K562 (cell line): ENCODE data around the gene COL7A1. TPM values are rescaled to one million over a fixed set of nuclear protein-coding genes. Genes with fewer than 3 reads are reported as not detected.

ENCODE experiments used
- ATAC-seq: fragments of 200-7000 bp; cut with Tn5 transposase; 3 replicates; pipeline ENCODE4 v1.9.1; 2020; ENCODE audit warnings: moderate library complexity
- BruUV-seq: library from RNA; stranded (reverse); fragments of 400-500 nt; replicated peaks from 2 replicates; lab custom pipeline; 2021; lab: Mats Ljungman, UMichigan
- CTCF ChIA-PET: fragments of 300-600 bp; formaldehyde crosslinking; extraction: SDS; loops from one replicate; lab custom pipeline; 2021; ENCODE audit warnings: low intra/inter-chr PET ratio; lab: Yijun Ruan, JAX
- POLR2A ChIA-PET: fragments of 300-600, 350-650 bp; sonication (Branson Sonifier 250); formaldehyde crosslinking; extraction: SDS; loops from one replicate; lab custom pipeline; 2021; ENCODE audit warnings: antibody characterized with exemption, inconsistent platforms; lab: Yijun Ruan, JAX
- DNase-seq, 4 experiments: peaks; one replicate each; pipeline versions ENCODE4 v3.0.0 to v3.0.0-alpha.2; 2011 to 2018; ENCODE audit warnings: low spot score in 3 of 4, mixed read lengths in 3 of 4; ENCODE audit errors: extremely low read depth in 1 of 4
- FAIRE-seq: peaks from 2 replicates; lab custom pipeline; 2011; peaks lifted over from hg19 to GRCh38; lab: Jason Lieb, UNC
- H2AFZ ChIP-seq: 2 replicates; pipeline ENCODE4 v1.6.0; 2011; ENCODE audit warnings: low read depth, low read length, control low read depth, inconsistent platforms
- H3K27ac ChIP-seq: fragments of 200-600 bp; 3 replicates; pipeline ENCODE4 v1.8.0; 2011; ENCODE audit warnings: low read depth, mild to moderate bottlenecking, control low read depth, inconsistent platforms, low read length, moderate library complexity, mixed read lengths; ENCODE audit errors: extremely low read depth
- H3K27me3 ChIP-seq, 2 experiments: fragments of 300-600 bp in 1 of 2; 2 replicates in 1 of 2; 3 replicates in 1 of 2; pipeline versions ENCODE4 v1.6.0 to v1.8.0; 2011; ENCODE audit warnings: inconsistent platforms in 2 of 2, low read length in 2 of 2, mild to moderate bottlenecking in 1 of 2, mixed read lengths in 1 of 2, moderate library complexity in 1 of 2; ENCODE audit not compliant: control insufficient read depth in 2 of 2, insufficient read depth in 2 of 2
- H3K36me3 ChIP-seq: fragments of 300-600 bp; 3 replicates; pipeline ENCODE4 v1.8.0; 2011; ENCODE audit warnings: mild to moderate bottlenecking, low read length, inconsistent platforms; ENCODE audit not compliant: control insufficient read depth, insufficient read depth
- H3K4me1 ChIP-seq, 2 experiments: fragments of 200-600 bp in 1 of 2; replicated peaks in 1 of 2; 2 replicates in 1 of 2; 3 replicates in 1 of 2; pipeline versions ENCODE4 v1.5.1 to v1.8.0; 2011; ENCODE audit warnings: inconsistent platforms in 2 of 2, low read length in 2 of 2, mild to moderate bottlenecking in 1 of 2, mixed read lengths in 1 of 2, moderate library complexity in 1 of 2; ENCODE audit not compliant: control insufficient read depth in 2 of 2, insufficient read depth in 2 of 2
- H3K4me2 ChIP-seq: 2 replicates; pipeline ENCODE4 v1.6.1; 2011; ENCODE audit warnings: low read length, control low read depth, inconsistent platforms, mixed read lengths; ENCODE audit not compliant: insufficient read depth
- H3K4me3 ChIP-seq: fragments of 200-600 bp; sonication (generic), shearing (Covaris generic); 2 replicates; pipeline ENCODE4 v1.5.1; 2016; ENCODE audit warnings: control low read depth, inconsistent platforms
- H3K79me2 ChIP-seq: fragments of 200-600 bp; 3 replicates; pipeline ENCODE4 v1.8.0; 2011; ENCODE audit warnings: low read length, inconsistent platforms; ENCODE audit not compliant: control insufficient read depth, insufficient read depth
- H3K9ac ChIP-seq, 2 experiments: 2 replicates each; pipeline versions ENCODE4 v1.6.0 to v1.6.1; 2011; ENCODE audit warnings: low read depth in 2 of 2, low read length in 2 of 2, control low read depth in 1 of 2, inconsistent platforms in 1 of 2, mild to moderate bottlenecking in 1 of 2, mixed read lengths in 1 of 2; ENCODE audit not compliant: insufficient read depth in 1 of 2
- H3K9me1 ChIP-seq: one replicate; pipeline ENCODE4 v1.6.0; 2011; ENCODE audit warnings: inconsistent platforms, mild to moderate bottlenecking, low read length, moderate library complexity; ENCODE audit not compliant: control insufficient read depth, insufficient read depth
- H3K9me3 ChIP-seq: replicated peaks from 2 replicates; pipeline ENCODE4 v1.5.1; 2011; ENCODE audit warnings: low read depth, low read length, inconsistent platforms; ENCODE audit not compliant: control insufficient read depth, insufficient read depth
- H4K20me1 ChIP-seq: replicated peaks from 2 replicates; pipeline ENCODE4 v1.6.1; 2011; ENCODE audit warnings: low read length, inconsistent platforms, mixed read lengths; ENCODE audit not compliant: control insufficient read depth, insufficient read depth
- CCAR2 ChIP-seq: fragments of 200-400 bp; formaldehyde crosslinking; IDR thresholded peaks from 2 replicates; pipeline ENCODE4 v1.6.1; 2017; ENCODE audit warnings: mild to moderate bottlenecking, low read depth, low read length
- CXXC5 ChIP-seq: fragments of 250-450 bp; sonication (Bioruptor Pico); IDR thresholded peaks from 2 replicates; pipeline ENCODE4 v1.8.0; 2022; ENCODE audit warnings: inconsistent platforms, mild to moderate bottlenecking, moderate library complexity
- HEY1 ChIP-seq: fragments of 250-450 bp; sonication (Bioruptor Pico); IDR thresholded peaks from 2 replicates; pipeline ENCODE4 v1.5.0; 2020; ENCODE audit warnings: mild to moderate bottlenecking, moderate library complexity, borderline replicate concordance
- MED1 ChIP-seq: sonication (generic); formaldehyde crosslinking; IDR thresholded peaks from 2 replicates; pipeline ENCODE4 v1.8.1; 2023; ENCODE audit warnings: missing genetic modification reagents, borderline replicate concordance
- MEIS2 ChIP-seq: fragments of 450-650 bp; IDR thresholded peaks from 2 replicates; pipeline ENCODE4 v1.6.1; 2014; ENCODE audit warnings: mild to moderate bottlenecking; ENCODE audit not compliant: partially characterized antibody
- NFE2 ChIP-seq: IDR thresholded peaks from 2 replicates; pipeline ENCODE4 v1.6.1; 2014; ENCODE audit warnings: antibody characterized with exemption, low read depth
- PYGO2 ChIP-seq: fragments of 450-650 bp; IDR thresholded peaks from 2 replicates; pipeline ENCODE4 v1.6.1; 2016; ENCODE audit warnings: mild to moderate bottlenecking, missing genetic modification characterization, moderate library complexity, missing compliant biosample characterization
- RAD51 ChIP-seq: fragments of 450-650 bp; IDR thresholded peaks from 2 replicates; pipeline ENCODE4 v1.7.1; 2016; ENCODE audit warnings: low read depth, mild to moderate bottlenecking, borderline replicate concordance
- TCF7 ChIP-seq: sonication (generic); IDR thresholded peaks from 2 replicates; pipeline ENCODE4 v1.6.1; 2016; ENCODE audit warnings: antibody characterized with exemption, borderline replicate concordance
- TCF7L2 ChIP-seq: fragments of 150-350 bp; IDR thresholded peaks from 2 replicates; pipeline ENCODE4 v1.6.1; 2016; ENCODE audit warnings: low read depth, mild to moderate bottlenecking, low read length, moderate library complexity
- ZNF12 ChIP-seq: sonication (generic); formaldehyde crosslinking; IDR thresholded peaks from 2 replicates; pipeline ENCODE4 v1.4.0; 2020; ENCODE audit warnings: mild to moderate bottlenecking, missing genetic modification reagents
- ZNF133 ChIP-seq: fragments of 250-450 bp; sonication (Bioruptor Pico); IDR thresholded peaks from 2 replicates; pipeline ENCODE4 v1.4.0; 2020; ENCODE audit warnings: mild to moderate bottlenecking
- ZNF165 ChIP-seq: fragments of 250-450 bp; sonication (Bioruptor Pico); IDR thresholded peaks from 2 replicates; pipeline ENCODE4 v1.4.0; 2020; ENCODE audit warnings: borderline replicate concordance
- ZNF184 ChIP-seq: sonication (generic); formaldehyde crosslinking; IDR thresholded peaks from 2 replicates; pipeline ENCODE4 v1.5.0; 2020; ENCODE audit warnings: missing genetic modification reagents
- ZNF274 ChIP-seq: IDR thresholded peaks from 2 replicates; pipeline ENCODE4 v1.6.1; 2011; ENCODE audit warnings: low read depth, mild to moderate bottlenecking, low read length, moderate library complexity, borderline replicate concordance
- ZNF655 ChIP-seq: fragments of 250-450 bp; sonication (Bioruptor Pico); IDR thresholded peaks from 2 replicates; pipeline ENCODE4 v1.5.0; 2021
- WGBS: fragments of 100-300 bp; shearing (Covaris generic); methylation state at CpG from one replicate; pipeline ENCODE4 v1.1.6; 2016; ENCODE audit warnings: low coverage, mixed read lengths; ENCODE audit not compliant: insufficient coverage; ENCODE audit errors: missing lambda C conversion rate; 5-methylcytosine and 5-hydroxymethylcytosine counted together
- in situ Hi-C: fragments of 300-500 bp; cut with MboI; formaldehyde crosslinking; loops from 4 replicates; pipeline ENCODE4 v1.15.0; 2018; ENCODE audit warnings: inconsistent platforms, mixed read lengths
- intact Hi-C: fragments of 100-400 bp; cut with micrococcal nuclease; formaldehyde crosslinking; loops from 2 replicates; pipeline ENCODE4 v1.14.2; 2022
- polyA plus RNA-seq, 8 experiments: library from polyadenylated mRNA; depleted of rRNA in 4 of 8; stranded (reverse) in 5 of 8; unstranded in 3 of 8; fragments of >200 nt; fragmentation: Nextera tagmentation in 2 of 8; fragmentation: Illumina TruSeq in 1 of 8; extraction: Ambion mirVana in 2 of 8; extraction: Trizol in 1 of 8; gene quantifications; 2 replicates each; pipeline versions ENCODE4 v1.2.1 to v1.2.3, GENCODE V29; 2011 to 2014; ENCODE audit warnings: inconsistent platforms in 1 of 8, missing spikeins in 1 of 8
- total RNA-seq, 7 experiments: library from RNA; depleted of rRNA in 6 of 7; stranded (reverse); fragments of >200 nt in 6 of 7; fragmentation: Illumina TruSeq in 2 of 7; extraction: Trizol in 2 of 7; gene quantifications; 2 replicates each; pipeline versions ENCODE4 v1.2.1 to v1.2.3, GENCODE V29; 2011 to 2021; ENCODE audit warnings: low replicate concordance in 1 of 7
- TF ChIP-seq, protein P1 (sequence below): fragments of 450-650 bp; formaldehyde crosslinking; IDR thresholded peaks from 2 replicates; pipeline ENCODE4 v1.4.0; 2022; ENCODE audit warnings: missing genetic modification characterization

The COL7A1 gene
- total and polyA plus RNA-seq, 9 of the 15 experiments (the other 6 are each of a cell fraction or from before 2014, with no cell fraction given): 0.09 to 0.66 (median 0.35) TPM; not detected in 3

GRCh38 chr3:48593337-48593736 is 1.8 kb downstream of the COL7A1 start:
- WGBS: 29% methylated on average over 4 of the region's 9 CpGs
- Histone ChIP-seq H3K79me2 (no peaks in the 10 kb centered on the region), H3K27me3 (peaks cover 0 to 31% of the 10 kb centered on the region in 2 experiments; a peak in 3 of 5 replicates), H3K4me2 (no peak overlapping the region), H3K4me1 (peaks cover 12 to 45% of the 10 kb centered on the region in 2 experiments; a peak in 4 of 5 replicates), H3K9me1 (no peaks in the 10 kb centered on the region), H3K9ac (0 out of 4 replicates have a peak overlapping the region, but pooled peaks of 1 of the 2 experiments have one; percentile 9), H3K36me3 (peaks cover 11% of the 10 kb centered on the region; the same call in 2 of the 3 replicates), H3K4me3 (no peak overlapping the region), H2AFZ (no peak overlapping the region), H3K9me3 (no peaks in the 10 kb centered on the region), H4K20me1 (no peaks in the 10 kb centered on the region), H3K27ac (no peak overlapping the region)
- in situ Hi-C loops (no loop called here), intact Hi-C loops (no loop called here)
- DNase-seq: no peak
- TF ChIP-seq MEIS2 (no peak), CXXC5 (CRISPR knock-in tag) (no peak), ZNF12 (CRISPR knock-in tag) (no peak), ZNF165 (no peak), TCF7L2 (no peak), MED1 (CRISPR knock-in tag) (no peak), ZNF274 (no peak), HEY1 (CRISPR knock-in tag) (no peak), CCAR2 (no peak), TCF7 (no peak), ZNF655 (no peak), RAD51 (no peak), PYGO2 (no peak), NFE2 (no peak), ZNF133 (CRISPR knock-in tag) (no peak), ZNF184 (no peak)
- TF ChIP-seq, protein P1, sequence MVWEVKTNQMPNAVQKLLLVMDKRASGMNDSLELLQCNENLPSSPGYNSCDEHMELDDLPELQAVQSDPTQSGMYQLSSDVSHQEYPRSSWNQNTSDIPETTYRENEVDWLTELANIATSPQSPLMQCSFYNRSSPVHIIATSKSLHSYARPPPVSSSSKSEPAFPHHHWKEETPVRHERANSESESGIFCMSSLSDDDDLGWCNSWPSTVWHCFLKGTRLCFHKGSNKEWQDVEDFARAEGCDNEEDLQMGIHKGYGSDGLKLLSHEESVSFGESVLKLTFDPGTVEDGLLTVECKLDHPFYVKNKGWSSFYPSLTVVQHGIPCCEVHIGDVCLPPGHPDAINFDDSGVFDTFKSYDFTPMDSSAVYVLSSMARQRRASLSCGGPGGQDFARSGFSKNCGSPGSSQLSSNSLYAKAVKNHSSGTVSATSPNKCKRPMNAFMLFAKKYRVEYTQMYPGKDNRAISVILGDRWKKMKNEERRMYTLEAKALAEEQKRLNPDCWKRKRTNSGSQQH: no peak
- ChIA-PET CTCF (no interaction called here), POLR2A (interaction anchor here (1.0 kb wide), 1 partner anchor 154 kb away, joined by 4 read pairs; no protein-coding TSS in a partner anchor)
- no peak for ATAC-seq
- BruUV-seq: no TSS peak
- FAIRE-seq: no peak
